ENCODE measurements around the gene BTBD9.

BTBD9 gene

GRCh38 chr6:38272222-38272621, 367.5 kb downstream of the BTBD9 start:
- DNase-seq = no peak

- DNase-seq = no peak
Observed at GRCh38 chr6:38271081-38271480, 368.6 kb downstream of the BTBD9 start.

GRCh38 chr6:38270367-38270766, 369.4 kb downstream of the BTBD9 start:
- no peak for DNase-seq

GRCh38 chr6:38269461-38270172, 370.1 kb downstream of the BTBD9 start:
- DNase-seq = no peak

- DNase-seq = no peak
Observed at GRCh38 chr6:38268342-38268741, 371.4 kb downstream of the BTBD9 start.

GRCh38 chr6:38266921-38267354, 372.8 kb downstream of the BTBD9 start:
- no peak for DNase-seq

GRCh38 chr6:38264605-38265004, 375.1 kb downstream of the BTBD9 start:
- no peak for DNase-seq

GRCh38 chr6:38262609-38263008, 377.1 kb downstream of the BTBD9 start:
- DNase-seq = no peak

GRCh38 chr6:38262026-38262425, 377.7 kb downstream of the BTBD9 start:
- DNase-seq = no peak

GRCh38 chr6:38261626-38262025, 378.1 kb downstream of the BTBD9 start:
- DNase-seq = no peak

- no peak for DNase-seq
Observed at GRCh38 chr6:38259736-38260135, 380.0 kb downstream of the BTBD9 start.

- DNase-seq = no peak
Observed at GRCh38 chr6:38248500-38249234, 391.1 kb downstream of the BTBD9 start.

GRCh38 chr6:38245295-38245694, 394.4 kb downstream of the BTBD9 start:
- DNase-seq = no peak

GRCh38 chr6:38244869-38245268, 394.9 kb downstream of the BTBD9 start:
- no peak for DNase-seq

GRCh38 chr6:38241200-38241871, 398.4 kb downstream of the BTBD9 start:
- DNase-seq = no peak

GRCh38 chr6:38239719-38240451, 399.8 kb downstream of the BTBD9 start:
- DNase-seq = no peak

GRCh38 chr6:38236631-38237030, 403.1 kb downstream of the BTBD9 start:
- DNase-seq = no peak

- DNase-seq = no peak
Observed at GRCh38 chr6:38234934-38235682, 404.6 kb downstream of the BTBD9 start.

GRCh38 chr6:38234141-38234540, 405.6 kb downstream of the BTBD9 start:
- no peak for DNase-seq

GRCh38 chr6:38233161-38233791, 406.5 kb downstream of the BTBD9 start:
- DNase-seq = no peak

GRCh38 chr6:38225766-38226165, 414.0 kb downstream of the BTBD9 start:
- no peak for DNase-seq

- DNase-seq = no peak
Observed at GRCh38 chr6:38221251-38221650, 418.5 kb downstream of the BTBD9 start.

Measured in NCI-H510A treated with DMSO at 0.1 percent for 48 hours (cell line).